ENCODE measurements around the gene C2orf49.

Gene C2orf49

DNA sequence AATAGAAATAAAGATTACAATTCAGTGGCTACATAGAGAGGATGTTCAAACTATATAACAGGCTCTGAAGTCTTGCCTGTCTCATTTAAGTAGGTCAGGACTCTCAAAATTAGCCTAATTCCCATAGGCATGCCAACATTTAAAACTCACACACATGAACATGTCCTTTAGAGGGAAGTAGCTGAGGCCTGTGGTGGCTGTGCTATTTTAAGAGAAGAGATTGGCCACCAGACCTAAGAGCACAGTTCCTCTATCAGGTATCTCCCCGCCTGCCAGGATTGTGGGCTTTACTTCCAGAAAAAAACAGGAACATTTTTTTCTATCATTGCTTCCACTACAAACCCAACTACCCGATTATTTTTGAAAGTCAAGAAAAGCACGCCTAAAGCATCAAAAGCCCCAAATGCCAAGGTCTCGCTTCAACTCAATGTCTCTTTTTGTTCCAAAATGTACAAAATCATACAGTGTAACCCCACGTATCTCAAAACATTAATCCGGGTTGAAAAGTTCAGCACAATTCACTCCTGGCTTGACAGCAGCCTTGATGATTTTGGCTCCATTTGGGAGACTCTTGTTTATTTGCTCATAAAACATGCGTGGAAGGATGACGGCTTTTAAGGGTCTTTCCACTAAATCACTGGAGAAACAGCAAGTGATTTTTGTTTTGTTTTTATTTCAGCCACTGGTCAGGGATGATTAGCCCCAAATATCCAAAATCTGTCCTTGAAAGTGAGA, 46.3 kb downstream of the C2orf49 start:
- Histone ChIP-seq H3K4me2 (no peak overlapping the region), H2AFZ (ENCODE audit: low read depth) (no peak overlapping the region), H3K9ac (no peak overlapping the region), H3K4me3 (IDR thresholded peaks at IDR 0.05; ENCODE audit: insufficient read depth, low read depth, low read length) (no peak overlapping the region), H3K79me2 (ENCODE audit: insufficient read depth, low read depth) (no peaks in the 10 kb centered on the region), H3K4me1 (ENCODE audit: low read depth, poor library complexity, severe bottlenecking) (peaks cover 38% of the 10 kb centered on the region), H3K27ac (no peak overlapping the region; the same call in 1 of the 2 replicates), H4K20me1 (ENCODE audit: insufficient read depth) (no peaks in the 10 kb centered on the region), H3K27me3 (ENCODE audit: insufficient read depth, low read depth) (no peaks in the 10 kb centered on the region), H3K36me3 (ENCODE audit: insufficient read depth) (no peaks in the 10 kb centered on the region)
- TF ChIP-seq, protein P1, sequence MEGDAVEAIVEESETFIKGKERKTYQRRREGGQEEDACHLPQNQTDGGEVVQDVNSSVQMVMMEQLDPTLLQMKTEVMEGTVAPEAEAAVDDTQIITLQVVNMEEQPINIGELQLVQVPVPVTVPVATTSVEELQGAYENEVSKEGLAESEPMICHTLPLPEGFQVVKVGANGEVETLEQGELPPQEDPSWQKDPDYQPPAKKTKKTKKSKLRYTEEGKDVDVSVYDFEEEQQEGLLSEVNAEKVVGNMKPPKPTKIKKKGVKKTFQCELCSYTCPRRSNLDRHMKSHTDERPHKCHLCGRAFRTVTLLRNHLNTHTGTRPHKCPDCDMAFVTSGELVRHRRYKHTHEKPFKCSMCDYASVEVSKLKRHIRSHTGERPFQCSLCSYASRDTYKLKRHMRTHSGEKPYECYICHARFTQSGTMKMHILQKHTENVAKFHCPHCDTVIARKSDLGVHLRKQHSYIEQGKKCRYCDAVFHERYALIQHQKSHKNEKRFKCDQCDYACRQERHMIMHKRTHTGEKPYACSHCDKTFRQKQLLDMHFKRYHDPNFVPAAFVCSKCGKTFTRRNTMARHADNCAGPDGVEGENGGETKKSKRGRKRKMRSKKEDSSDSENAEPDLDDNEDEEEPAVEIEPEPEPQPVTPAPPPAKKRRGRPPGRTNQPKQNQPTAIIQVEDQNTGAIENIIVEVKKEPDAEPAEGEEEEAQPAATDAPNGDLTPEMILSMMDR (conservative IDR thresholded peaks at IDR 0.05; ENCODE audit: low read depth, low read length): no peak

DNA sequence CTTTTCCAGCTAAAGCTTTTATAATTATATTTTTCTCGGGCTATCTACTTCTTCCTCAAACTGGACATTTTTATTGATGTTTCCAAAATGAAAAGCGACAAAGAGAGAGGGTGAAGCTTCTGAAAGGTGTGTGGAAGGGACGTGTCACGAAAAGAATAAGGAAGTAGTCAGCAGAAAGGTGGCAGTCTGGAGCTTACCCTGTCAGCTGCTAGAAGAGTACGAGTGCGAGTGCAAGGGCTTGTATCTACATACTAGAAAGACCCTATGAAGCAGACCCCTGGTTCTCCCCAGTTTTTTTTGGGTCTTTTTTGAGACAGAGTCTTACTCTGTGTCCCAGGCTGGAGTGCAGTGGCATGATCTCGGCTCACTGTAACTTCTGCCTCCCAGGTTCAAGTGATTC, 46.9 kb downstream of the C2orf49 start:
- peak overlapping the region; percentile 70; the same call in 1 of the 2 replicates for H2AFZ ChIP-seq (ENCODE audit: low read depth)
- peaks cover 38% of the 10 kb centered on the region for H3K4me1 ChIP-seq (ENCODE audit: low read depth, poor library complexity, severe bottlenecking)
- no peaks in the 10 kb centered on the region for H3K36me3 ChIP-seq (ENCODE audit: insufficient read depth)
- H4K20me1 ChIP-seq (ENCODE audit: insufficient read depth): no peaks in the 10 kb centered on the region
- peak overlapping the region; percentile 14; the same call in 1 of the 2 replicates for H3K9ac ChIP-seq
- peak overlapping the region; percentile 53 for H3K4me2 ChIP-seq
- H3K27me3 ChIP-seq (ENCODE audit: insufficient read depth, low read depth): no peaks in the 10 kb centered on the region
- H3K27ac ChIP-seq: peak overlapping the region; percentile 68
- H3K79me2 ChIP-seq (ENCODE audit: insufficient read depth, low read depth): no peaks in the 10 kb centered on the region
- TF ChIP-seq, protein P1 (conservative IDR thresholded peaks at IDR 0.05; ENCODE audit: low read depth, low read length): no peak
- peak overlapping the region; percentile 42 for H3K4me3 ChIP-seq (IDR thresholded peaks at IDR 0.05; ENCODE audit: insufficient read depth, low read depth, low read length)

- Histone ChIP-seq H3K4me2 (peak overlapping the region; percentile 53), H3K79me2 (ENCODE audit: insufficient read depth, low read depth) (no peaks in the 10 kb centered on the region), H3K27me3 (ENCODE audit: insufficient read depth, low read depth) (no peaks in the 10 kb centered on the region), H3K4me1 (ENCODE audit: low read depth, poor library complexity, severe bottlenecking) (peaks cover 38% of the 10 kb centered on the region), H3K27ac (peak overlapping the region; percentile 68), H3K9ac (peak overlapping the region; percentile 14; the same call in 1 of the 2 replicates), H3K4me3 (IDR thresholded peaks at IDR 0.05; ENCODE audit: insufficient read depth, low read depth, low read length) (peak overlapping the region; percentile 42), H4K20me1 (ENCODE audit: insufficient read depth) (no peaks in the 10 kb centered on the region), H2AFZ (ENCODE audit: low read depth) (peak overlapping the region; percentile 70), H3K36me3 (ENCODE audit: insufficient read depth) (no peaks in the 10 kb centered on the region)
- TF ChIP-seq, protein P1 (conservative IDR thresholded peaks at IDR 0.05; ENCODE audit: low read depth, low read length): no peak
Measured at GRCh38 chr2:105384861-105385260, 47.5 kb downstream of the C2orf49 start.

DNA sequence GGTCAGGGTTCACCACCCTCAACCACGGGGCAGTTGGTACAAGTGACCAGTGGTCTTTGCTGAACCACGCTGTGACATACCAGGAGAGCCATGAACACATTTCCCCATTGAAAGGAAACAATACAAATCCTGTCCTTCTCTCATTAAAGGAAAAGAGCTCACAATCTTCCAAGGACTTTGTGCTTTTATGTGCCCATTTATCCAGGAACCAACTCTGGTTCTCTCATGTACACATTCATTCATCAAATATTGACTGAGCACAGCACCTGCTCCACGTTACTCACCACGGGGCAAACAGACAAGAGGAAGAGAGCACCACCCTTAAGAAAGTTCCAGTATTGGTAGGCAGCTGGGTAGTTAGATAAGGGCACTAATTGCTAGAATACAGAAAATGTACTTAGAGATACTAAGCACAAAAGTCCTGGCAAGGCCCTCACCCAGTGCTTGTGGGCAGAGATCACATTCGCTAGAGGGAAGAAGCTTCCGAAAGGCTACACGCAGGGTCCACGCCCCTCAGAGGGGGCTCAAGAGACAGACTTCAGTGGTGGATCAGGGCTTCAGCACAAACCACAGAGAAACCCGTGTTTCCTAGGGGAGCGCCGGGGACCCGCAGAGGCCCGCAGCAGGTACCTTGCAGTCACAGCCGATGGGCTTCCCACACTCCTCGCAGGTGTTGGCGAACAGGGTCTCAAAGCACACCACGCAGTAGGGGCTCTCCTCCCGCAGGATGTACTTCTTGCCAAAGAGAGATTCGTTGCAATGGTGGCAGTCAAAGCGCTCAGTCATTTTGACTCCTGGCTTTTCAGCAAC, 48.6 kb downstream of the C2orf49 start:
- H3K36me3 ChIP-seq (ENCODE audit: insufficient read depth): no peaks in the 10 kb centered on the region
- no peak overlapping the region for H3K4me2 ChIP-seq
- peaks cover 38% of the 10 kb centered on the region for H3K4me1 ChIP-seq (ENCODE audit: low read depth, poor library complexity, severe bottlenecking)
- no peak overlapping the region for H3K9ac ChIP-seq
- H3K27me3 ChIP-seq (ENCODE audit: insufficient read depth, low read depth): no peaks in the 10 kb centered on the region
- no peak overlapping the region for H3K4me3 ChIP-seq (IDR thresholded peaks at IDR 0.05; ENCODE audit: insufficient read depth, low read depth, low read length)
- H2AFZ ChIP-seq (ENCODE audit: low read depth): no peak overlapping the region
- no peaks in the 10 kb centered on the region for H3K79me2 ChIP-seq (ENCODE audit: insufficient read depth, low read depth)
- TF ChIP-seq, protein P1 (conservative IDR thresholded peaks at IDR 0.05; ENCODE audit: low read depth, low read length): no peak
- H4K20me1 ChIP-seq (ENCODE audit: insufficient read depth): no peaks in the 10 kb centered on the region
- H3K27ac ChIP-seq: no peak overlapping the region

Measured in KMS-11 (cell line).